Measurements from ENCODE around the gene ARHGAP29. TPM values are rescaled to one million over a fixed set of nuclear protein-coding genes. Genes with fewer than 3 reads are reported as not detected.
A peak's percentile ranks its signal among the peaks of the same experiment; 100 is the strongest.

ARHGAP29 gene
- total RNA-seq, 1 donor from 2014 or later: 27.5 TPM

DNA sequence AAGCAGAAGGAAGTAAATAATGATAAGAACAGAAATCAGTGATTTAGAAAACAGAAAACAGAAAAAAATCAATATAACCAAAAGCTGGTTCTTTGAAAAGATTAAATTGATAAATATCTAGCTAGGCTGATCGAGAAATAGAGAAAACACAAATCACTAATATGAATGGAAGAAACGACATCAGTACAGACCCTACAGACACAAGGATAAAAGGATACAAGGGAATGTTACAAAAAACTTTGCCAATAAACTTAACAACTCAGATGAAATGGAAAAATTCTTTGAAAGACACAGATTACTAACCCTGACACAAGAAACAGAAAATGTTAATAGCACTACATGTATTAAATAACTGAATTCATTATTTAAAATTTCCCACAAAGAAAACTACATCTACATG lies 6.3 kb upstream of the ARHGAP29 start:
- ATAC-seq (ENCODE audit: poor library complexity) (no peak), DNase-seq (no peak)
- intact Hi-C loops (cut with DNase I): loop anchor here (5.0 kb wide), 2 partner anchors 181 to 201 kb away; no protein-coding TSS in a partner anchor

DNA sequence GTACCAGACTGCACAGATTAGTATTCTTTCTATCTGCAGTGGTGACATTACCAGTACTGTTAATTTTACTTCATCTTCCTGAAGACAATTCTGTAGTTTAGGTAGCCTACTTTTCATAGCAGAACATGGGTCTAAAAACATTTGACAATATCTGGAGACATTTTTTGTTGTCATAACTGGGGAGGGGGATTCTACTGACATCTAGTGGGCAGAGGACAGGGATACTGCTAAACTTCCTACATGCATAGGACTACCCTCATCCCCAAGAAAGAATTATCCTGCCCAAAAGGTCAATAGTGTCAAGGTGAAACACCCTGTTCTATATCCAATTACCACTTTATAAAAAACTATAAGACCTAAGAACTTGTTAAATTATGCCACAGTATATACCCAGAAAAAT lies 3.4 kb upstream of the ARHGAP29 start:
- no peak for DNase-seq
- intact Hi-C loops (cut with DNase I): loop anchor here (5.0 kb wide), 2 partner anchors 179 to 199 kb away; no protein-coding TSS in a partner anchor
- no peak for ATAC-seq (ENCODE audit: poor library complexity)

DNA sequence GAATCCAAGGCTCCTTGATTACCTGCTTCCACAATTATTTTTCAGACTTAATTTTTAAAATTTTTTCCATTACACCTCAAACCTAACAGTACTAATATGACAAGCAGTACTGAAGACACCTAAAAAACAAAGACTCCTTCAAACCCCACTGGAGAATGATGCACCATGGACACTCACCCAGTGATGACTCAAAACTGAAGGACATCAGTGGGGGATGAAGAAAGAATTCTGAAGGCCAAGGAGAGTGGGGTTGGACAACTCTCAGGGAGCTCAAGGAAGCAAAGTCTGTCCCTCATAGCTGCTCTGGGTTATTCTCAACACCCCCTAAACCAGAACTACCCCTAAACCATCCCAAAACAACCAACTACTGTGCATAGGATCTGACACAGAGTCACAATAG lies 2.4 kb upstream of the ARHGAP29 start:
- DNase-seq: no peak
- intact Hi-C loops (cut with DNase I): loop anchor here (5.0 kb wide), 2 partner anchors 177 to 197 kb away; no protein-coding TSS in a partner anchor
- no peak for ATAC-seq (ENCODE audit: poor library complexity)

DNA sequence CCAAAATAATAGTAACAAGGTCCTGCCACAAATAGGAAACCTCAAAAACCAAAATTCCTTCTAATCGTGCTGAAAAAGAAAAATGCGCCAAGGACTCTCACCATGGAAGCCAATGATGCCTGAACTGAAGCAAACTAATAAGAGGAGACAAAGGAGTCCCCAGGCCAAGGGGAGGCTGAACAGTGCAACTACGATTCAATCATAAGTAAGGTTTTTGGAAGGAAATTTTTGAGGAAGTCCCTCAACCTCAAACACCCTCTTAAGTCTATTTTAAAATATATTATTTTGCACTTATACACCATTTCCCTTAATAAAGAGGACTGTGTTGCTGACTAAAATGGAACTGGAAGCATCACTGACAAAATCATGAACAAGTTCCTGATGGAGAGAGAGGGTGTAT lies 1.7 kb upstream of the ARHGAP29 start:
- DNase-seq: no peak
- intact Hi-C loops (cut with DNase I): no loop called here
- ATAC-seq (ENCODE audit: poor library complexity): no peak

DNA sequence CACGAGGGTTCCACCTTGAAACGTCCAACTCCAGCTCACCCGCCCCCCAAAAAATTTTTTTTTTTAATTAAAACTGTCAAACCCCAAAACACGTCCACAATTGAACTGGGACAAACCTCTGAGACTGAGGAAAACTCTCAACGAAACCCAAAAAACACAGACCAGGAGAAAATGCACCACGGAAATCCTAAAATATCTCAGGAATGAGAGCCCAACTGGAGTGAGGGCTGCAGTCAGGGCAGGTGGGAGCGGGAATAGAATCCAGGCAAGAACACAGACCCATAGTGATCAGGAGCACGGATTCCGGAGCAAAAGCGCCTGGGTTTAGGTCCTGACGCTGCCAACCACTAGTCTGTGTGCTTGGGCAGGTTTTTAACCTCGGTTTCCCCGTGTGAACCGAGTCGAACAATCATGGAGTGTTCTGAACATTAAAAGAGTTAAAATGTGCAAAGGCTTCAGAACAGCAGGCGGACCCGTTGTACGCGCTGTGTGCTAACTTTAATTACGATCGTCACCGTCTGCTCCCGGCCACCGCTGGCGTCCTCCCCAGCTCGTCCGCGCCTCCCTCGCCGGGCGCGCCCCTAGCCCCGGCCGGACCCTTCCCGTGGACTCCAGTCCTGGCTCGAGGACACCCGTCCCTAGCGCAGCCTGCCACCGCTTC lies 624 bp downstream of the ARHGAP29 start:
- intact Hi-C loops (cut with DNase I): no loop called here
- peak; percentile 74 for ATAC-seq (ENCODE audit: poor library complexity)

DNA sequence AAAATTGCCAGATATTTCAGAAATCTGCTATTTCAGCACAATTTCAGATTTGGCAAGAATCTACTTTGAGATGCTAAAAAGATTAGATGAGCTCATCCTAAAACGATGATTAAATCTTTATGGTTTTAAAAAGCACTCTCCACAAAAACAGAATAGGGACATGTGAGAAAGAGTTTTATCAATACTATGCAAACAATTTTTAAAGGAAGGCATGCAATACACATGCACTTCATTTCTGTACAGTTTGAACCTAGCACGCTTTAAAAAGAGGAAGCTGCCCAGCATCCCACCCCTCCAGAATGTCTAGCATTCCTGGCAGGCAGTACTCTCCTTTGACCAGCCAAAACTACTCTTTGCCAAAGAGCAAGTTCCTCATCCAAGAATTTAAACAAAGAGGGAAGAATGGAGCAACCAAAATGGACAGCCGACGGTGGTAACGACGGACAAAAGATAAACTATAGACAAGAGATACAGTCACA lies 1.3 kb downstream of the ARHGAP29 start:
- intact Hi-C loops (cut with DNase I): no loop called here
- no peak for DNase-seq
- peak; percentile 20 for ATAC-seq (ENCODE audit: poor library complexity)

More for the DNA sequence above, 624 bp downstream of the ARHGAP29 start:
- DNase-seq: peak; percentile 62

DNA sequence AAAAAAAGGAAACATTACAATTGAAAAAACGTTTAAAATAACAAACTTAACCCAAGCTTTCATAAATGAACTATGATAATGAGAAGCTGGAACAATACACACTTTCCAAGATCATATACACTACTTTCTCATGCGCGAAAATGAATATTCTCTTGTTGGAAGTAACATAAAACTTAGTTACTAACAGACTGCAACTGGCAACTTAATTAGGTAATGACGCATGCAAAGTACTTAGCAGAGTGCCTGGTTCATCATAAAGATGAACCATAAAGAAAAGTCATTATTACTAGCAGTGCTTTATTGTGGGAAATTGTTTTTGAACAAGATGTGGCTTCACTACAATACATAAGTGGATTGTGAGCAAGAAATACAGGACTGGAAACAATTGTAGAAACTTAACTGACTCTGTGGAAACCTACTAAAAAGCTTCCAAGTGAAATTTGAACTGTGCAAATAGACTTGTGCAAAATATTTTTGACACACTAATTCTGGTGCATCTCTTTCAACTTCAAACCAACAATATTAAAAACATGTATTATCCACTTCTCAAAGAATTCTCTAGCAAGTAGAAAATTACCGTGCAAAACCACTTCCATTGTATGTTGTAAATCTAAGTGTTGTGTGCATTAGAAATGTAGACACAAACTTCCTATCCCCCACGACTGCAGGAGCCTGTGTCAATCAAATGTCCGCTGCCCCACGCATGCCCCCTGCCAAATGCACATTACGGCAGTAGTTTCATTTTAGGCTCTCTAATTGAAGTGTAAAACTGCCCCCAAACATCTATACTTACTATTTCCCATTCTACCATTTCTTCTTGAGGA lies 2.0 kb downstream of the ARHGAP29 start:
- ATAC-seq (ENCODE audit: poor library complexity) (no peak), DNase-seq (no peak)
- intact Hi-C loops (cut with DNase I): no loop called here

DNA sequence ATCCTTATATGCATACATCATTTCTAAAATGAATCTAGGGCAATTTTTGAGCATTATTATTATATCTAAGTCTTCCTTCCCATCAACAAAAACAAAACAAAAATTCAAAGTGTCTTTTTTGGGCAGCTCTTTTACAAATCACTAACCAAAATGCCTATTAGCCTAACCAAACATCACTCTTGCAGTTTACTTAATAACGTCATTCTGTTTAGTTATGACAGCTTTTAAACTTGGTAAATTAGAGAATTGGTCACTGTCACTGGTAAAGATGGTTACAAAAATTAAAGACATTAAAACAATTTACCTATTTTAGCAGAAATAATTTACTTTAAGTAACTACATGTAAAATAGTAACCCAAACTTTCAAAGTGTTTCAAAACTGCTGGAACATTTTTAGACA lies 2.8 kb downstream of the ARHGAP29 start:
- DNase-seq (no peak), ATAC-seq (ENCODE audit: poor library complexity) (no peak)
- intact Hi-C loops (cut with DNase I): no loop called here

DNA sequence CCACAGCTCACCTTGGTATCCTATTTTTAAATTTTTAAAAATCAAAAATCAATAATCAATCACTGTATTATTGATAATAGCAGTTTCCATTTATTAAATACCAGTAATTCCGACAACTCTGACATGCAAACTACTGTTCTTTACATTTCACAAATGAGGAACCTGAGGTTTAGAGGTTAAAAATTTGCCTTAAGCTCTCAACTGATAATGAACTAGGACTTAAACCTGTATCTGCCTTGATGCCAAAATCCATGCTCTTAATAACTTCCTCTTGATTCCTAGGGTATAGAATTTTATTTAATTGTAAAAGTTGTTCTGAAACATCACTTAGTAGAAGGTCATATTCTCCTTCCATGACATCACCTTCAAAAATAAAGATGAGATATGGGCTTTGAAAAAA lies 5.6 kb downstream of the ARHGAP29 start:
- ATAC-seq (ENCODE audit: poor library complexity): no peak
- no peak for DNase-seq
- intact Hi-C loops (cut with DNase I): no loop called here

DNA sequence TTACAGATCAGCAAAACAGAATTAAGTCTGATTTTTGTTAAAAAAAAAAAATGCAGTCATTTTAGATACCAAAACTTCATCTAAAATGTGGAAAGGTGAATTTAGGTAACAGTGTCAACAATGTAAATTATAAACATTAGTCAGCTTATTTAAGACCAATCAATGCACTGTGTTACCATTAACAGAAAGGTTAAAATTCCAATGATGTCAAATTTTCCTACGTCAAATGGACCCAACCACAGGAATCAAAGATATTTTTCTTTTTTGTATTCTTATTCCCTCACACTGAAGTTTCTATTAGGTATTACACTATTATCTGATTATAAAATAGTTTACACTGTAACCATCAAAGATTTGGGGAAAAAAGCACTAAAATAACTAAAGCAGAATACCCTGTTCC lies 6.5 kb downstream of the ARHGAP29 start:
- intact Hi-C loops (cut with DNase I): no loop called here
- DNase-seq (no peak), ATAC-seq (ENCODE audit: poor library complexity) (no peak)

DNA sequence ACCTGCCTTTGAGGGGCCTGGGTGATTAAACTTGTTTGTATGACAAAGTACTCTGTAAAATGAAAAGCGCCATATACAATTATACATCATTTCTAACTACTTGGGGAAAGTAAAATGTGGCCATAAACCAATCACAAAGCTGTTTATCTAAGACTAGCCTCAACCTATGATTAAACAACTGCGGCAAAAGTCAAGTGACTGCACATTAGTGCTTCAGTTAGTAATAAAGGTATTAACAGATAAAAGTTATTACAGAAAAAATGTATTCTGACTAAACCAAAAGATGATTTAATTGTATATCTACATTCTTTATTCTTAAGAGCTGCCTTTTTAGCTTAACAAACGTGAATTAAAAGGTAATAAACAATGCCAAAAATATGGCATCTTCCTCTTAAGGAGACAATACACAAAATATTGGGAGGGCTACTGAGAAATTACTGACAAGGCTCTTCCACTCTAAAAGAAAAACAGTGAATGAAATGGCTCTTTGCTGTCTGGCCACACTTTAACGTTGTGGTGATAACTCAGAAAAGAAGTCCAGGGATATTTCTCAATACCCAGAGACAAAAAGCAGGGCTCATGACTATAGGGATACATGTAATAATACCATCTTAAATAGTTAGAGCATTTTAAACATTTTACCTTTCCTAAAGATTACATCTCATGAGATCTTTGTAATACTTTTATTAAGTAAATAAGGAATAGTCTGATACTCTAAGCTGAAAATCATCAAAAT lies 8.6 kb downstream of the ARHGAP29 start:
- intact Hi-C loops (cut with DNase I): no loop called here
- DNase-seq: no peak
- ATAC-seq (ENCODE audit: poor library complexity): peak; percentile 70

DNA sequence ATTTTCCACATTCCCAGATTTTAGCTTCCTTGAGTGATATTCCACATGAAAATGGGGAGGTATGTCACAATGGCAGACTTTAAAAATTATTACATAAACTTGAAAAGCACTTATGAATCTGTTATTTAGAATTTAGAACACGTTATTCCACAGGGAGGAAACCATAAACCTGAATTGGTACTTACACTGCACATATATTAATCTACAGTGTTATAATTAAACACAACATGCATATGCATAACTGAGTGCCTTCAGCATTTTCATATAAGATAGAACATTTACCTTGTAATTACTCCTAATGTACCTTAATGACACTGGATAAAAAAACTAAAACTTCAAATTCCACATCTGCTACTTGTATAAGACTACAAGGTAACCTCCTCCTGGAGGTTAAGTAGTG lies 9.8 kb downstream of the ARHGAP29 start:
- DNase-seq: no peak
- intact Hi-C loops (cut with DNase I): no loop called here
- ATAC-seq (ENCODE audit: poor library complexity): no peak

DNA sequence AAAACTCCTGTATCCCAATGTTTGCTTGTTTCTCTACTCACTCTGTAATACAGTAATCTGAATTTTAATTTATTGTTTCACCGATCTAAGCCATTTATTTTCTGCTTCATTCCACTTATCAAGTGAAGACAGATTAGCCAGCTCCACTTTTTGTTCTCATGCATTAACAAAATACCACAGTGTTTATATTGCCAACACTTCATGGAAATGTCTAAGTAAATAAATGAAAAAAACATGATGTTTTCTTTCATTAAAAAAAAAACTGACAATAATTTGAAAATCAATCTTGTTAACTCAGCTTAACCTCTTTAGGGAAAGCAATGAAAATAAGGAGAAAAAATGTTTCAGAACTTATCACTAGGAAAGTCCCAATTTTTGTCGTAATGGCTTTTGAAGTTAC lies 11.5 kb downstream of the ARHGAP29 start:
- intact Hi-C loops (cut with DNase I): no loop called here
- DNase-seq (no peak), ATAC-seq (ENCODE audit: poor library complexity) (no peak)

DNA sequence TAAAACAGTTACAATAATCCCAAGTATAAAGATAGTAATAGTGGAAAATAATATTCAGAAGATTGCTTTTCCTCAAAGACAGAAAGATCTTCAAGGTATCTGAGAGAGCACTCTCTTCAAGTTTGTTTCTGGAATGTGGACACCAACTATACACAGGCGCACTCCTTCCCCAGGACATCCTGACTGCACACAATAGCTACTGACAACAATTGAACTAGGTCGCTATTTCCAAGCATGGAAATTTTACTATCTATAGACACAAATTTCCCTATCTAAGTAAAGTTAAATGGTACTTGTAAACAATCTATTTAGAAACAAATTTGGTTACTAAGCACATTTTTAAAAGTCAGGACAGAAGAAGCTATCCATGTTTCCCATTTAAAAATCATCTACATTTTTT lies 19.1 kb downstream of the ARHGAP29 start:
- intact Hi-C loops (cut with DNase I): no loop called here
- ATAC-seq (ENCODE audit: poor library complexity): no peak

DNA sequence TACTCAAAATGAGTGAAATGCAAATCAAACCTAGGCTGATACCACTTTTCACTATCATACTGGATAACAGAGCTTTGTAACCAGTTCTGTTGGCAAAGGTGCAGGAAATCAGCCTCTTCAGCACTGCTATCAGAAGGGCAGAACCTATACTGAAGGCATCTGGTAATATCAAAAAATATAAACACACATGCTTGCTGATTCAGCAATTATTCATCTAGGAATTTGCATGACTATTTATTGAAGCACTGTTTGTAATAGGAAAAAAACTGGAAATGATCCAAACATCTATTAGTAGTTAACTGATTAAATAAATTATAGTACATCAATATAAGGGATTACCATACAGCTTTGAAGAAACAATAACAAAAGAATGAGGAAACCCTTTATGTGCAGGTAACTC lies 21.4 kb downstream of the ARHGAP29 start:
- intact Hi-C loops (cut with DNase I): no loop called here
- no peak for ATAC-seq (ENCODE audit: poor library complexity)
- DNase-seq: no peak

More for the DNA sequence above, 19.1 kb downstream of the ARHGAP29 start:
- no peak for DNase-seq

DNA sequence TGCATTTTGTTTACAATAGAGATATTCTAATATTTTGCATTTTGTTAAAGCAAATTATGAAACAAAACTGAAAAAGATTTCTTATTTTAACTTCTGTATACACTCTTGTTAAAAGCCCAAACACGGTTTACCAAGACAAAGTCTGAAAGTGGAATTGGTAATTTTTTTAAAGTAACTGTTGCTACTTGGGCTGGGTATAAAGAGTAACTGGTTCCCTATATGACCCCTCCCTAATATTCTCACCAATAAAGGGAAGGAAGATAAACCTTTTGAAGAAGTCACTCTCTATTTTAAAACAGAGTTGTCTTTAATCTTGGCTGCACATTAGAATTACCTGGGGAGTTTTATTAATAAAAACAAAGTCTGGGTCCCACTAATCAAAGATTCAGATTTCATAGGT lies 27.4 kb downstream of the ARHGAP29 start:
- no peak for DNase-seq
- intact Hi-C loops (cut with DNase I): no loop called here
- no peak for ATAC-seq (ENCODE audit: poor library complexity)

DNA sequence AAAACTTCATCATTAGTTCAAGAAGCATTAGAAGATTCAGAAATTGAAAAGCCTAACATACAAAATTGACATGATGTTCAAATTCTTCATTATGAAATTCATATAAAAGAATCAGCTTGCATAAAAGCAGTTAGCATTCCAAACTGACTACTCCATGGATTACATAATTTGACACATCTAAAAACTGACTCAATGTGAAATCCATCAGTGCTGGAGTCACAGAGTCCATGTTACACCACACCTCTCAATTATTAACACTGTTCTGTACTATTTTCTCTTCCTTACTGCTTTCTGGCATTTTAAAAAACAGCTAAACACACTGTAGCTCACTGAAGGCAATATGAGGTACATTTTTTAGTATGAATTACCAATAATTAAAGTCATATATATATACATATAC lies 28.0 kb downstream of the ARHGAP29 start:
- intact Hi-C loops (cut with DNase I): no loop called here
- DNase-seq (no peak), ATAC-seq (ENCODE audit: poor library complexity) (peak; percentile 66)

DNA sequence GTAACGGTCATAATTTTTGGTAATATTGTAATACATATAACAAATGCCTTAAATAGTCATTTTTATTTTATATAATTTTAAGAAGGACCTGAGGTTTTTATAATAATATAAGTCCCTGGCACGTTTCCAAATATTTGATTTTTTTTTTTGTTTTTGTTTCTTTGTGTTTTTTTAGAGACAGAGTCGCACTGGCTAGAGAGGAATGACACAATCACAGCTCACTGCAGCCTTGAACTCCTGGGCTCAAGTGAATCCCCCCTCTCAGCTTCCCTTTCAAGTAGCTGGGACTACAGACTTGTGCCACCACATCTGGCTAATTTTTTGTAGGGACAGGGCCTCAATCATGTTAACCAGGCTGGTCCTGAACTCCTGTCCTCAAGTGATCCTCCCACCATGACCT lies 29.7 kb downstream of the ARHGAP29 start:
- intact Hi-C loops (cut with DNase I): no loop called here
- ATAC-seq (ENCODE audit: poor library complexity): no peak
- DNase-seq: no peak

DNA sequence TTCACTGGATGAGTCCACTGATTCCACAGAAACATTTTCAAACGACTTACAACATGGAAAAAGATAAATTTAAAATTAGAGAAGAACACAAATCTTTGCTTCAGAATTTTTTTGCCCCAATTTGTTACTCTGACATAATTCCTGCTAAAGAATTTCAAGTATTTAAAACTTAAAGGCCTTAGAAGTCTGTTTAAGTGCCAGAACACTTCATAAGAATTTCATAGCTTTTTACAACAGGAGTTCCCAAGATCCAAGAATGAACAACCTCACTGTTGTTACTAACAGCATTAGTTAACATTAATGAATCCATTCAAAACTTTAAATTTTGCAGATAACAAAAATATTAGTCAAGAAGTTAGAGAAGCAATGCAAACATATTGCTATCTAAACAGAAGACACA lies 31.7 kb downstream of the ARHGAP29 start:
- ATAC-seq (ENCODE audit: poor library complexity) (no peak), DNase-seq (no peak)
- intact Hi-C loops (cut with DNase I): no loop called here

Measured in Right ventricle myocardium superior (tissue), 1 donor.